NCI-H446 (cell line): ENCODE measurements around the gene GRIN3B.

ENCODE experiments used
- DNase-seq, 2 experiments: peaks; one replicate each; lab custom pipeline; 2025; lab: John Stamatoyannopoulos, UW

Gene GRIN3B

DNA sequence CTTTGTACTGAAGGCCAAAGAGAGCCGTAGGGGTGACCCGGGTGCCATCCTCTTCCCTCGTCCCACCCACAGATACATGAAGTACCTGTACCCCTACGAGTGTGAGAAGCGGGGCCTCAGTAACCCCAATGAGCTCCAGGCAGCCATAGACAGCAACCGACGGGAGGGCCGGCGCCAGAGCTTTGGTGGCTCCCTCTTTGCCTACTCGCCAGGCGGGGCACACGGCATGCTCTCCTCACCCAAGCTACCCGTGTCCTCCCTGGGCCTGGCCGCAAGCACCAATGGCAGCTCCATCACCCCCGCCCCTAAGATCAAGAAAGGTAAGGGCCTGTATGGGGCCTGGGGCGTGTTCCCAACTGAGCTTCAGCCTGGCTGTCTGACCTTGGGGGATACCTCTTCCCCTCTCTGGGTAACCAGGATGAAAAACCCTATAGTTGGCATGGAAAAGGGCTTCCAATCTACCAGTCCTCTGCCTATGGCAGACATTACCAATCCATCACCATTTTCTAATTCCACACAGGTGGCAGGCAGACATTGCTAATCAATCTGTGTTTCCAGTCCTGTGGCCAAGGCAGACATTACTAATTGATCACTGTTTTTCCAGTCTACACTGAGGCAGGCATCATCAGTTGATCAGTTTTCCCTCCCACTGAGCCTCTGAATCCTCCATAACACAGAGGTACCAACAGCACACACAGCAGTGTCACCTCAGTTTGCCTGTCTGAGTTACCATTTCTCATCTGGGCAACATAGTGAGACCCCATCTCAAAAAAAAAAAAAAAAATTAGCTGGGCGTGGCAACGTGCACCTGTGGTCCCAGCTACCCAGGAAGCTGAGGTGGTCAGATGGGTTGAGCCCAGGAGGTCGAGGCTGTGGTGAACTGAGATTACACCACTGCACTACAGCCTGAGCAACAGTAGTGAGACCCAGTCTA, 35.2 kb upstream of the GRIN3B start:
- DNase-seq, result no peak

DNA sequence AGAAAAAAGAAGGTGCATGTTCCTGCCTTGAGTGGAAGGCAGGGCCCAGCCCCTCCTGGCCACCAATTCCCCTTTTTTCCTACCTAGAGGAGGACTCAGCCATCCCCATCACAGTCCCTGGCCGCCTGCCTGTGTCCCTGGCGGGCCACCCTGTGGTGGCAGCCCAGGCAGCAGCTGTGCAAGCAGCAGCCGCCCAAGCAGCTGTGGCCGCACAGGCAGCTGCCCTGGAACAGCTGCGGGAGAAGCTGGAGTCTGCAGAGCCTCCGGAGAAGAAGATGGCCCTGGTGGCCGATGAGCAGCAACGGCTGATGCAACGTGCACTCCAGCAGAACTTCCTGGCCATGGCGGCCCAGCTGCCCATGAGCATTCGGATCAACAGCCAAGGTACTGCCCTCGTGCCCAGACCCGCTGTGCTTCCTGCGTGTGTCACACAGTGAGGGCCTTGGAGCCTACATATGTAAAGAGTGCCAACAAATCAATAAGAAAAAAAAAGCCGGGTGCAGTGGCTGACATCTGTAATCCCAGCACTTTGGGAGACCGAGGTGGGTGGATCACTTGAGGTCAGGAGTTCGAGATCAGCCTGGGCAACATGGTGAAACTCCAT, 33.6 kb upstream of the GRIN3B start:
- DNase-seq, result no peak

DNA sequence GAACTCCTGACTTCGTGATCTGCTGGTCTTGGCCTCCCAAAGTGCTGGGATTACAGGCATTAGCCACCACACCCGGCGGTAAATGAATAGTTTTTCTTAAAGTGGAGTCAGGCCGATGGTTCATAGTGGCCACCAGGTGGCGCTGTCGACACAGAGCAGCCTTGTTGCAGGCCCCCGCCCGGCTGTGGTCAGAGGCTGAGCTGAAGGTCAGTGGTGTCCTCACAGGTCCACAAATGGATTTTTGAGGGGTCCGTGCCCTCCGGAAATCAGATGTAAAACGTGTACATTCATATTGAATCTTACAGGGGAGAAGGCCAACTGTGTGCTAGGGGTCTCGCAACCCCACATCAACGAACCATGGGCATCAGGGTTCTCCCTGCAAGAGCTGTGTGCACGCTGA, 29.5 kb upstream of the GRIN3B start:
- DNase-seq, result no peak

DNA sequence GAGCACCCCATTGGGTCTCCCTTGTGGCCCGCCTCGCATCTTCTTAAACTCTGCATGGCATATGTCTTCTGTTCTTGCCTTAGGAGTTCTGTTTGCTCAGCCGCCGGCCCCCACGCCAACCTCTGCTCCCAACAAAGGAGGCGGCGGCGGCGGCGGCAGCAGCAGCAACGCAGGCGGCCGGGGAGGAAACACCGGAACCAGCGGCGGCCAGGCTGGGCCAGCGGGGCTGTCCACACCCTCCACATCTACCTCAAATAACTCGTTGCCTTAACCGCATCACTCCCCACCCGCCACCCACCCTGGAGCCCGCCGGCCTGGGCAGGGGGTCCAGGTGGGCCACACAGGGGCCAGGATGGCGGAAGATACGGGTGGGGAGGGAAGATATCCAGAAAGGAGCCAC, 28.4 kb upstream of the GRIN3B start:
- DNase-seq, result no peak

DNA sequence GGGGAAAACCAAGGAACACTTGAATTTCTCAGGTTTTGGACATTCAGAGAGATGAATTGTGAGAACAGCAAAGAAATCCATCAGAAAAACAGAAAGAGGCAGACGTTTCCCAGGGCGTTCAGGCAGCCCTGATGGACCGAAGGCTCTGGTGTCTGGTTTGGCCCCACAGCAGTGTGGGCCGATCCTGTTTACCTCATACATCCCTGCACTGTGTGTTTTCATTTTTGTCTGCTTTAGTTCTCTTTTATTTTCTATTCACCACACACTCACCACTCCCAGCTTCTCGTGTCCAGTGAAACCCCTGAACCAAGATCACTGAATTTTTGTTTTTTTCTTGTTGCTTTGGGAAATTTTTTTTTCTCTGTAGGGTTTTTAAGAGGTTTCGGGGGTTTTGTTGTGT, 27.9 kb upstream of the GRIN3B start:
- DNase-seq, result no peak

DNA sequence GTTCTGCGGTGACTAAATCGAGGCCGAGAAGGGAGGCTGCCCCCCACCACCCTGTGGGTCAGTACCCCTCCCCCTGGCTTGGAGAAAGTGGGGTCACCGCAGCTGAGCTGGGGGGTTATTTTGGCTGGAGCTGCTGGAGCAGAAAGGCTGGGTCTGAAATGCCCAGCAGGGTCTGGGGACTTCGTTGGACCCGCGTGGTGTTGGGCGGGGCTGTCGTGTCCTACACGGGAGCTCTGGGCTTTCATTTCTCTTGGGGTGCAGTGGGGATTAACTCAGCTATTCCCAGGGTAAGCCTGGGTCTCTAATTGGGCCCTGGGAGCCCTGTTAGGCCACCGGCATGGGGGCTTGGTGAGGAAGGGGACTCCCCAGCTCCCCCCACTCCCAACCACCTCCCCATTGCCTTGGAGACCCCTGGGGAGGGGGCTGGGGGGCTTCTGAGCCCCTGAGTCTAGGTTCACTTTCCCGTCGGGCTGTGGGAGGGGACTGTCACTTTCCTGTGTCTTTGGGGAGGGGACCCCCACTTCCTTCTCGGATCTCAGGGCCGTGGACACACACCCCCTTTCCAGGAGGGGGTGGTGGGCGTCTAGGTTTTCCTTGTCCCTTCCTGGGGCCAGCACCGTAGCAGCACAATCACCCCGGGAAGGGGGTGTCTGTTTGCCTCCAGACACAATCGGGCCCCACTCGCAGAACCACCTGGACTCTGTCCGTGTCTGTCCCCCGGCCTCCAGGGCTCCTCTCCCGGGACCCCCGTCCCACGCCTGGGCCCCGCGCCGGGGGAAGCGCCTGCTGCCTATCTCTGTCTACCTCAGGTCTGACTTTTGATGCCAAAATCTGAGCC, 26.3 kb upstream of the GRIN3B start:
- no peak for DNase-seq

DNA sequence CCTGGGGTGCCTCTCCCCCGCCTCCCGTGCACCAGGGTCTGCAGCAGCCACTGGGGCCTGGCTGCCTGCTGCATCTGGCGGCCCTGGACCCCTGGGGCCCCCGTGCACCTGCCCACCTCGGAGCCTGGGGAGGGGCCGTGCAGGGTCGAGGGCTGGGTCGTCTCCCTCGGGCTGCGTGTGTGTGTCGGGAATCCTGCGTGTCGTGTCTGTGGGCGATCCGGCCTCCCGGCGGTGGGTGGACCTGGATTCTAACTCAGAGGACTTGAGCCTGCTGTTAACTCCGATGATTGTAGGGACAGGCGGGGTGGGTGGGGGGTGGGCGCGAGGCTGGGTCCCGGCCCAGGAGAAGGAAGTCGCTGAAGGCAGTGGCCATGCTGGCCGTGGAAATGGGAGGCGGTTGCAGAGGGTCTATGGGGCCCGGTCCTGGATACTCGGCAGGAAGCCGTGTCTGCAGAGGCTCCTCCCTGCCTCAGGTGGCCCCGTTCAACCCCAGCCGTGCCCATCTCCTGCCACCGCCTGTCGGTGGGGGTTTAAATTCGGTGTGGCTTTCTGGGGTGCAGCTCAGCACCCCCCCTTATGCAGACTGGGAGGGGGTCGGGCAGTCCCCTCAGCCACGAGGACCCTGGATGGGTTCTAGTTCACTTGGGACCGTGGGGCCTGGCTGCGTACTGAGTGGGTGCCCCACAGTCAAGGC, 25.5 kb upstream of the GRIN3B start:
- DNase-seq, result no peak

DNA sequence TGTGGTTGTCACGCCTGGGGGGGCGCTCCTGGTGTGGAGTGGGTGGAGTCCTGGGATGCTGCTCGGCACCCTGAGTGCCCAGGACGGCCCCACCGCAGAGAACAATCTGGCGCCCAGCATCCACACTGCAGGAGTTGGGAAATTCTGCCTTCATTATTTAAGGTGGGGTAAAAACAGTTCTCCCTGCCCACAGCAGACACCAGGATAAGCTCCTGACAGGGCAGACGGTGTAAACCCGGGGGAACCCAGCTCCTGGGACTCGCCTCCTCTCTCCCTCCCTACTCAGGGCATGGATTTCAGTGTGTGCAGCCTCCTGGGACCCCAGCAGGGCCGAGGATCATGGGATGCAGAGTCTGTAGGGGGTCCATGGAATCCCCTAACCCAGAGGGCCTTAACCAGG, 23.7 kb upstream of the GRIN3B start:
- no peak for DNase-seq

DNA sequence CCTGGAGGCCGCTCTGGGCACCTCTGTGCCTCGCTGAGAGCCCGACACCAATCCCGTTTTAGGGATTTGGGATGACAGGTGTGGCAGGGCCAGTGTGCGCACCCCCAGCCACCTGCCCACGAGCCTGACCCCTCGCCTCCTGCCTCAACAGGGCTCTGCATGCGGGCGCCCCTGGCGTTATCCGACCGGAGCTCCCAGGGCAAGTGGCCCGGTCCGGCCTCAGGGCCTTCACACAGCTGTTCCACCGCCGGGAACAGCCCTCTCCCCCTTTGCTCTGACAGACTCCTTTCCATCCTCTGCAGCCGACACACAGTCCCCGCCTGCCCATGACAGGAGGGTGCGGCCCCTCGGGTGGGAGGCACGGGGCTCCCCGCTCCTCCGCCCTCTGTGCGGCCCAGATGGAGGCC, 23.2 kb upstream of the GRIN3B start:
- DNase-seq, result no peak

DNA sequence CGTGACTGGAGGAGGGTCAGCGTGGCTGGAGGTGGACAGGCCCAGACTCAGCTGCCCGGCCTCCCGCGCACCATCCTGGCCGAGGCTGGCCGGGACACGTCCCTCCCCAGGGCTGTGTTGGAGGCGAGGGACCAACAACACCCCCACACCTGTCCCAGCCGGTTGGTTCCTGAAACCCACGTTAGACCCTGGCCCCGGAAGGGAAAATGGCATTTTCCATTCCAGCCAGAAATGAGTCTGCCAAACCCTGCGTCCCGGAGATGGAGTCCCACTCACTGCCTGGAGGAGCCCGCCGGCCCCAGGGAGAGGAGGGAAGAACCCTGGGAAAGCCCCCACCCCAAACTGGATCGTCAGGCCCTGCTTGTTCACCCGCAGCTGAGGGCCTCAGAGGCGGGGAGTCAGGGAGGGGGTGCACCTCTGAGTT, 20.9 kb upstream of the GRIN3B start:
- no peak for DNase-seq

DNA sequence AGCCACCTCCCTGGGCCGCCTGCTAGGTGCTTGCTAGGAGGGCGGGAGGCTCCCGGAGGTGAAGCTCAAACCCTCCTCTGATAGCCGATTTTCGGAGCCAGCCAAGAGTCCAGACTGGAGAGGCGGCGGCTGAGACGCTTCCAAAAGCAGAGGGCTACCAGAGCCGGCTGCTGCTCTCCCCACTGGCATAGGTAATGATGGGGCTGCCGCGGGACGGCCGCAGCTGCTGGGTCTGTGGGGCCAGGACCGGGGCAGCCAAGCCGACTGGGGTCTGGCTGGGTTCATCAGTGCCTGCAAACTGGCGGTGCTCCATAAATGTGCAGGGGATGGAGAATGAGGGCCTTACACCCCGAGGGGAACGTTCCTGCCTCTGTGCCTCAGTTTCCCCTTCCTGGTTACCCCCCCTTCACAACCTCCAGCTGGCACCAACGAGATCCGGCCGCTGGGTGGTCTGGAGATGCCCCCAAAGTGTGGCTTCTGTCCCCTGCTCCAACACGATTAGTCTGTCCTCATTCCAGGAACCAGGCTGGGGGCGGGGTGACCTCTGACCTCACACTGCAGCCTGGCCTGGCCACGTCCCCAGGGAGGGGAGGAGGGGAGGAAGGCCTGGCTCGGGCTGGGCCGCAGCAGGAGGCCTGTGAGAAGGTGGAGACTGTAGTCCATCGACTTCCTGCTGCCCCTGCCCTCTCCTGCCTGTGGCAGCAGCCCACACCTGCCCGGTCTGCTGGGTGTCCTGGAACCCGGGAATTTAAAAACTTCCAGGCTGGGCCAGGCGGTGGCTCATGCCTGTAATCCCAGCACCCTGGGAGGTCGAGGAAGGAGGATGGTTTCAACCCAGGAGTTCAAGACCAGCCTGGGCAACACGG, 19.9 kb upstream of the GRIN3B start:
- peak in 1 of 2 experiments; percentile 27 for DNase-seq

DNA sequence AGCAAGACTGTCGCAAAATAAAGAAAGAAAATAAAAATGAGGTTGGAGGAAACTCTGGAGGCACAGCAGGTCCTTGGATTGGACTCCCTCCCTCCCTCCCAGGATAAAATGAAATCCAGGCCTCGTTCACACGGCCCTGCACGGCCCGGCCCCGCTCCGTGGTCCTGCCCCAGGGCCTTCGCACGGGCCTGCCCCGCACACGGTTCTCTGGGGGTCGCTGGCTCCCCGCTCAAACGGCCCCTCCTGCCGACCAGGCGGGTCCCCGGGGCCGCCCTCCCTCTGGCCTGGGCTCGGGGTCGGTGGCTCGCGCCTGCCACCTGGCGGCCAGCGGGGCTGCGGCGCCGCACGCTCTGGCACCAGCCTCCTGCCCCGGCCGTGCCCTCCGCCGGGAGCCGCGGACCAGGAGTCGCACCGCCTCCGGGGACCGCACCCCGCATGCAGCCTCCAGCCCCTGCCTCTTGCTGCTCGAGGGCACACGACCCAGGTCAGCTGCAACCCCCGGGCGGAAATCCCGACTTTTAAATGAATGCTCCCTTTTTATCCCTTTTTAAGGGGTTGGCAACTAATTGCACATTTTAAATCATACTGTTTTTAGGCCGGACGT, 17.6 kb upstream of the GRIN3B start:
- DNase-seq, result peak; percentile 42 to 83

DNA sequence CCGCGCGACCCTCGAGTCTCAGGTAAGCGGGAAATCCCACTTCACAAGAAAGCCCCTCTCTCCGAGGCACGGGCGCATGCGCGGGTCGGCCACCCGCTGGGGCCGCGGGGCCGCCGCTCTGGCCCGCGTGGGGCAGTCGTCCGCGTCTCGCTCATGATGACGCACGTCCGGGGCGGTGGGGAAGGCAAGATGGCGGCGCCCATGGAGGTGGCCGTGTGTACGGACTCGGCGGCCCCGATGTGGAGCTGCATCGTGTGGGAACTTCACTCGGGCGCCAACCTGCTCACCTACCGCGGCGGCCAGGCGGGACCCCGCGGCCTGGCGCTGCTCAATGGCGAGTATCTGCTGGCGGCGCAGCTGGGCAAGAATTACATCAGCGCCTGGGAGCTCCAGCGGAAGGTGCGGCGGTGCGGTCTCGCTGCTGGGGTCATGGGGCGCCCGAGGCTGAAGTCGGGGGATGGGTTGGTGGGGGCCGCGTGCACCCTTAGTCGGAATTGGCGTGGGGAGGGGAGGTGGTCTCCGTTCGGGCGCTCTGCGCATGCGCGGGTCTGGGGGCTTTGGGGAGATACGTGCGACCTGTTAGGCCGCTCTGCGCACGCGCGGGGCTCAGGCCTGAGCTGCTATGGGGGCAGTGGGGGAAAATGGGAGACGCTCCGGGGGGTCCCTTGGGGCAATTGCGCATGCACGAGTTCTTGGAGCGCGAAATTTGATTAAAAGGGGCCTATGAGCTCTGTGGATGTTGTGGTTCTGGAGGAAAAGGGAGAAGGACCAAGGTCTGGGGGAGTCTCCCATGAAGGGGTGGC, 15.9 kb upstream of the GRIN3B start, which contains the start of gene WDR18:
Gene WDR18 (plus strand): TSS at position 181 of the 803 bp plus-strand sequence. CDS start 9 bp downstream, at position 190.
- DNase-seq, result peak; percentile 95 to 96

DNA sequence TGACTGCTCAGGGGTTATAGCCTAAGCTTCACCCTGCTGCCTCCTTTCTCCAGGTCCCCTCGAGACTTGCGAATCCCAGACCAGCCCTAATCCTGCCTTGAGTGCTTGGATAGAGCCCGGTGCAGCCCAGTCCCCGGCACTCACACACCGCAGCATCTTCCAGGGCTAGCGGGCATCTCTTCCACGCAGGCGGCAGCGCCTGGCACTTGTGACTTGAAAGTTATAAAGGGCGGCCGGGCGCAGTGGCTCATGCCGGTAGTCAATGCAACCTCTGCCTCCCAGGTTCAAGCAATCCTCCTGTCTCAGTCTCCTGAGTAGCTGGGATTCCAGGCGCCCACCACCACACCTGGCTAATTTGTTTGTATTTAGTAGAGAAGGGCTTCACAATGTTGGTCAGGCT, 14.1 kb upstream of the GRIN3B start:
- DNase-seq, result no peak

DNA sequence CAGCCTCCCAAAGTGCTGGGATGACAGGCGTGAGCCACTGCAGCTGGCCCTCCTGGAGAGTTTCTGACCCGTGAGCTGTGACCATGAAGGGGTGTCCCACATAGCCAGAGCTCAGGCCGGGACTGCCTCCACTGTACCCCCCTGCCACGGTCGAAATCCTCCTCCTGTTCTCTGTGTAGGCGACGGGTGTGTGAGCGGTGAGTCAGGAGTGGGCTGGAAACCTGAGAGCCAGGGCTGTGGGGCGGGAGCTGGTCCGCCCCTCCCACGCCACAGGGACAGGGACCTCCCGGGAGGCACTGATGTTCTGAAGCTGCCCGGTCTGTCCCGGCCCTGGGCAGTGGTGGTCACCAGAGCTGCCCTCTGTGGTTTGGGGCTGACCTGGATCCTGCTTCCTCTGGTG, 12.1 kb upstream of the GRIN3B start:
- DNase-seq, result no peak

DNA sequence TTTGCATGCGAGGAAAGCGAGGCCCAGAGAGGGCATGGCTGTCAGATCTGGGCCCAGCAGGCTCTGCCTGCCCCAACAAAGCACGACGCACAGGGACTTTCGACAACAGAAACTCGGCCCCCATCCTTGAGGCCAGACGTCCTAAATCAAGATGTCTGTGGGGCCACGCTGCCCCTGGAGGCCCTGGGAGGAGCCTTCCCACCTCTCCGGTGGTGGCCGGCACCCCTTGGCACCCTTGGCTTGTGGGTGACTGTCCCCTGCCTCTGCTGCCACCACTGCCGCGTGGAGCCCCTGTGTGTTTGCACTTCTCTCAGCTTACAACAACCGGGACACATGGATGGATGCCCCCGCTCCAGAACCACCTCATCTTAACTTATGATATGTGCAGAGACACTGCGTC, 11.7 kb upstream of the GRIN3B start:
- no peak for DNase-seq

DNA sequence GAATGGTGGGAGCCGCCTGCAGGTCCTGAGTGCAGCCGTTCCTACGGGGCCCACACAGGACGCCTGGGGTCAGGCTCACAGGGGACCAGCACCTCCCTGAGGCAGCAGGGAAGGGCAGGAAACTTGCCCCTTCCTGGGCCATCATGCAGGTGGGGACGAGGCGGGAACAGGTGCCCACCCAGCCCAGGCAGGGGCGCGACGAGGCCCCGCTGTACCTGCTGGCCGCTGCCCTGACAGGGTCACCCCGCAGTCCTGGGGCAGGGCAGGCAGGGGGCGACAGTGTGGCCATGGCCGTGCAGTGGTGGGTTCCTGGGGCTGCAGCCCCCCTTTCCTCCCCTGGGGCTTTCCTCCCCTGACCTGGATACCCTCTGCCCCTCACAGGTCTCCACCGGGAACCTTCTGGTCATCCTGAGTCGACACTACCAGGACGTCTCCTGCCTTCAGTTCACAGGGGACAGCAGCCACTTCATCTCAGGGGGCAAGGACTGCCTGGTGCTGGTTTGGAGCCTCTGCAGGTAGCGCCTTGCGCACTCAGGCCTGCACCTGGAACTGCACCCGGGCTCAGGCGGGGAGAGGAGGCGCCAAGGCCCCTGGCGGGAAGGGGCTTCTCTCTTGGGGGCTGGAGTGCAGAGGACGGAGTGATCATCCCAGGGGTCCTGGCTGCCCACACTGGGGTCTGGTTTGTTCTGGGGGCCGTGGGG, 10.7 kb upstream of the GRIN3B start:
- no peak for DNase-seq

DNA sequence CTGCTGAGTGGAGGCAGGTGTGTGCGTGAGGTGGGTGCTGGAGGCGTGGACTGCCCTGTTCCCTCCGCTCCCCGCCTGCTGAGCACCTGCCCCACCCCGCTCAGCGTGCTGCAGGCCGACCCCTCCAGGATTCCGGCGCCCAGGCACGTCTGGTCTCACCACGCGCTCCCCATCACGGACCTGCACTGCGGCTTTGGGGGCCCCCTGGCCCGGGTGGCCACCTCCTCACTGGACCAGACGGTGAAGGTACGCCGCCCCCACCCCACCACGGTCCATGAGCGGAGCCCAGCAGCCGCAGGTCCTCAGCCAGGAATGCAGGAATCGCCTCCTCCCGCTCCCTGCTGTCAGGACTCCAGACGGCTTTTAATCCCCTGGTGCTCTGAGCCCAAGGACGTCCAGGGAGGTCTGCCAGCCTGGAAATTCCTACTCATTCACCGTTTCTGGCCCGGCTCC, 10.1 kb upstream of the GRIN3B start:
- no peak for DNase-seq

DNA sequence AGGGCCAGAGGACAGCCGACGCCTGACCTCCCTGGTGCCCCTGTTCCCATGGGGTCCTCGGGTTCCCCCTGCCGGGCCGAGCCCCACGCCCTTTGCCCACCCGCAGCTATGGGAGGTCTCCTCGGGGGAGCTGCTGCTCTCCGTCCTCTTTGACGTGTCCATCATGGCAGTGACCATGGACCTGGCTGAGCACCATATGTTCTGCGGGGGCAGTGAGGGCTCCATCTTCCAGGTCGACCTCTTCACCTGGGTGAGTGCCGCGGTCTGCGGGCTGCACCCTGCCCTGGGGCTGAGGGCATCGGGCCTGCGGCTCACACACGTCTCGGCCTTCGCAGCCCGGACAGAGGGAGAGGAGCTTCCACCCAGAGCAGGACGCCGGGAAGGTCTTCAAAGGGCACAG, 9.5 kb upstream of the GRIN3B start:
- DNase-seq, result no peak
